ENCODE results near the gene PFDN2. TPM values are rescaled to one million over a fixed set of nuclear protein-coding genes. Genes with fewer than 3 reads are reported as not detected.

Gene PFDN2
- total RNA-seq, 2 experiments from 2014 or later, result 52.7 to 95.3 TPM

DNA sequence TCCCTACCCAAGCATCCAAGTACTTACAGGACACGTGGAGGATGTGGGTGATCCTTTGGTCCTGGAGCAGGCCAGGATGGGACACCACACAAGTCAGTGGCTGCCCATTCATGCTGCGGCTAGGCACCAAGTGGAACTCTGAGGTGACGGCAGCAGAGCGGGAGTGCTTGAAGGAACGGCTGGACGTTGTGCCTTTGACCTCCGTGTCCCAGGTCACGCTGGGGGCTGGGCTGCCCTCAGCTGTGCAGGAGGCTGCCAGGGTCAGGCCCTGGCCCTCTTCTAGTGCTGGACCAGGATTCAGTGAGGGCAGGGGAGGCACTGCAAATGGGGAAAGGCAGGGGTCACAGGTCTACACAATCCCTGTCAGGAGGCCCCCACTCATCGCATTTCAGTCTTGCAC is 40.4 kb downstream of the PFDN2 start:
- Histone ChIP-seq H4K20me1 (ENCODE audit: insufficient read depth, low read length) (no peaks in the 10 kb centered on the region), H3K36me3 (ENCODE audit: insufficient read depth, low read length) (no peaks in the 10 kb centered on the region), H3K27ac (ENCODE audit: low read depth, low read length, poor library complexity, severe bottlenecking) (no peak overlapping the region), H3K79me2 (ENCODE audit: insufficient read depth, low read depth, low read length) (no peaks in the 10 kb centered on the region), H3K4me1 (ENCODE audit: insufficient read depth, low read length, poor library complexity, severe bottlenecking) (no peaks in the 10 kb centered on the region), H2AFZ (ENCODE audit: low read length) (no peak overlapping the region), H3K9me3 (ENCODE audit: low read length) (no peaks in the 10 kb centered on the region), H3K4me3 (ENCODE audit: low read depth, low read length, poor library complexity, severe bottlenecking) (no peak overlapping the region), H3K4me2 (ENCODE audit: low read length) (no peak overlapping the region), H3K9me2 (ENCODE audit: insufficient read depth, low read length) (no peaks in the 10 kb centered on the region)
- TF ChIP-seq EZH2phosphoT487 (IDR thresholded peaks at IDR 0.05; ENCODE audit: borderline replicate concordance, low read depth, low read length), result no peak
- TF ChIP-seq, protein P1, sequence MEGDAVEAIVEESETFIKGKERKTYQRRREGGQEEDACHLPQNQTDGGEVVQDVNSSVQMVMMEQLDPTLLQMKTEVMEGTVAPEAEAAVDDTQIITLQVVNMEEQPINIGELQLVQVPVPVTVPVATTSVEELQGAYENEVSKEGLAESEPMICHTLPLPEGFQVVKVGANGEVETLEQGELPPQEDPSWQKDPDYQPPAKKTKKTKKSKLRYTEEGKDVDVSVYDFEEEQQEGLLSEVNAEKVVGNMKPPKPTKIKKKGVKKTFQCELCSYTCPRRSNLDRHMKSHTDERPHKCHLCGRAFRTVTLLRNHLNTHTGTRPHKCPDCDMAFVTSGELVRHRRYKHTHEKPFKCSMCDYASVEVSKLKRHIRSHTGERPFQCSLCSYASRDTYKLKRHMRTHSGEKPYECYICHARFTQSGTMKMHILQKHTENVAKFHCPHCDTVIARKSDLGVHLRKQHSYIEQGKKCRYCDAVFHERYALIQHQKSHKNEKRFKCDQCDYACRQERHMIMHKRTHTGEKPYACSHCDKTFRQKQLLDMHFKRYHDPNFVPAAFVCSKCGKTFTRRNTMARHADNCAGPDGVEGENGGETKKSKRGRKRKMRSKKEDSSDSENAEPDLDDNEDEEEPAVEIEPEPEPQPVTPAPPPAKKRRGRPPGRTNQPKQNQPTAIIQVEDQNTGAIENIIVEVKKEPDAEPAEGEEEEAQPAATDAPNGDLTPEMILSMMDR (conservative IDR thresholded peaks at IDR 0.05; ENCODE audit: low read length), result no peak
- intact Hi-C loops (cut with micrococcal nuclease; ENCODE audit: unreplicated experiment), result no loop called here
- ChIA-PET POLR2A (interaction anchor here (1.0 to 1.3 kb wide), 2 partner anchors 9 to 77 kb away, joined by 3 to 5 read pairs; no protein-coding TSS in a partner anchor), CTCF (ENCODE audit: unreplicated experiment) (no interaction called here)
- no TSS peak for BruUV-seq (replicated peaks)
- no peak for DNase-seq (ENCODE audit: low spot score)

DNA sequence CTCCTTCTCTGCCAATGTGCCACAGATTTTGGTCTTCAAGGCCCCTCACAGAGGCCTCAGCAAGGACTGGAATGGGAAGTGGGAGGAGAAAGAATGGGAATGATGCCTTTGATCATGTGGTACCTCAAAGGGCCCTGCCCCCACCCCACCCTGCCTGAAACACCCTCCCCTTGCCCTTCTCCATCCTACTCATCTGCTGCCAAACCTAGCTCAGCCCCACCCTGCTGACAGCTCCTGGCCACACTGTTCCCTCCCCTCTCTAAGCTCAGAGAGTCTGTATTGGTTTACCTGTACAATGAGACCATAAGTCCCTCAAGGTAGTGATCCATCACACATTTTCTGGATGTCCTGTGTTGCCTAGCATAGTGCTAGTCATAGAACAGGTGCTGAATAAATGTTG is 41.4 kb downstream of the PFDN2 start:
- ChIA-PET CTCF (ENCODE audit: unreplicated experiment) (no interaction called here), POLR2A (interaction anchor here (0.7 to 1.3 kb wide), 3 partner anchors 8 to 78 kb away, joined by 3 to 5 read pairs (median 3); no protein-coding TSS in a partner anchor)
- Histone ChIP-seq H3K9me3 (ENCODE audit: low read length) (no peaks in the 10 kb centered on the region), H3K36me3 (ENCODE audit: insufficient read depth, low read length) (no peaks in the 10 kb centered on the region), H3K4me3 (ENCODE audit: low read depth, low read length, poor library complexity, severe bottlenecking) (no peak overlapping the region), H3K4me1 (ENCODE audit: insufficient read depth, low read length, poor library complexity, severe bottlenecking) (peaks cover under 1% of the 10 kb centered on the region), H2AFZ (ENCODE audit: low read length) (no peak overlapping the region), H3K27ac (ENCODE audit: low read depth, low read length, poor library complexity, severe bottlenecking) (no peak overlapping the region), H3K79me2 (ENCODE audit: insufficient read depth, low read depth, low read length) (no peaks in the 10 kb centered on the region), H4K20me1 (ENCODE audit: insufficient read depth, low read length) (no peaks in the 10 kb centered on the region), H3K4me2 (ENCODE audit: low read length) (no peak overlapping the region), H3K9me2 (ENCODE audit: insufficient read depth, low read length) (no peaks in the 10 kb centered on the region)
- BruUV-seq (replicated peaks), result no TSS peak
- no peak for DNase-seq (ENCODE audit: low spot score)
- intact Hi-C loops (cut with micrococcal nuclease; ENCODE audit: unreplicated experiment), result no loop called here
- TF ChIP-seq, protein P1 (conservative IDR thresholded peaks at IDR 0.05; ENCODE audit: low read length), result no peak
- no peak for TF ChIP-seq EZH2phosphoT487 (IDR thresholded peaks at IDR 0.05; ENCODE audit: borderline replicate concordance, low read depth, low read length)

DNA sequence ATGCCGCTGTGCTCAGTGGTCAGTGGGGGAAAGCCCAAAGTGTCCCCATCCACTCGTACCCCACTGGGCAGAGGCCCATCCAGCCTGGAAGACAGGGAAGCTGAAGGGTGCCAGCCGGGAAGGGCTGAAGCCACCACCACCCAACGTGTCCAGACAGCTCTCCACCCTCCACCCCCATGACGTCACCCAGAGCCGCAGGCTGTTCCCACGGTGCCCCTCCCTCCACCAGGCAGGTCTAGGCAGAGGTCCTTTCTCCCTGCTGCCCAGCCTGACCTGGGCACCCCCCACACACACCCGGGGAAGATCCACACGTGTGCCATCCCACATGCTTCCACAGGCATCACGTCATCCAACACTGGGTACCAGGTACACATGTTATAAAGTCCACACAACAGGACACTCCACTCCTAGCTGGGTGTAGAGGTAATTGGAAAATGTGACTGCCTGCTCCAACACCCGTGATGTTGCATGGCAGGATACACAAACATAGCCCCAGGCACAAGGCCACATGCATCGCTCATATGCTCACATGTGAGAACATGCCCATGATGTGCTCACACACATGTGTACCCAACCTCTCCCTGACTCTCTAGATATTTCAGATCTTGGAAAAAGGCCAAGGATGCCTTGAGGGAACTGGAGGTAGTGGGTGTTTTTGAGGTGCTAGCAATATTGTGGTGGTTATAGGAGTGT is 43.0 kb downstream of the PFDN2 start:
- no peak overlapping the region for H3K4me2 ChIP-seq (ENCODE audit: low read length)
- POLR2A ChIA-PET, result no interaction called here
- no peaks in the 10 kb centered on the region for H3K9me2 ChIP-seq (ENCODE audit: insufficient read depth, low read length)
- CTCF ChIA-PET (ENCODE audit: unreplicated experiment), result no interaction called here
- TF ChIP-seq EZH2phosphoT487 (IDR thresholded peaks at IDR 0.05; ENCODE audit: borderline replicate concordance, low read depth, low read length), result no peak
- TF ChIP-seq, protein P1 (conservative IDR thresholded peaks at IDR 0.05; ENCODE audit: low read length), result no peak
- H3K27ac ChIP-seq (ENCODE audit: low read depth, low read length, poor library complexity, severe bottlenecking), result no peak overlapping the region
- no peaks in the 10 kb centered on the region for H3K9me3 ChIP-seq (ENCODE audit: low read length)
- no peak for DNase-seq (ENCODE audit: low spot score)
- no peak overlapping the region for H2AFZ ChIP-seq (ENCODE audit: low read length)
- H3K36me3 ChIP-seq (ENCODE audit: insufficient read depth, low read length), result no peaks in the 10 kb centered on the region
- H3K4me1 ChIP-seq (ENCODE audit: insufficient read depth, low read length, poor library complexity, severe bottlenecking), result peaks cover 14% of the 10 kb centered on the region
- intact Hi-C loops (cut with micrococcal nuclease; ENCODE audit: unreplicated experiment), result no loop called here
- BruUV-seq (replicated peaks), result no TSS peak
- no peaks in the 10 kb centered on the region for H4K20me1 ChIP-seq (ENCODE audit: insufficient read depth, low read length)
- no peaks in the 10 kb centered on the region for H3K79me2 ChIP-seq (ENCODE audit: insufficient read depth, low read depth, low read length)
- H3K4me3 ChIP-seq (ENCODE audit: low read depth, low read length, poor library complexity, severe bottlenecking), result no peak overlapping the region

Data from OCI-LY7 (cell line).